H1 (cell line): ENCODE measurements around the gene TIMP4. TPM values are rescaled to one million over a fixed set of nuclear protein-coding genes. Genes with fewer than 3 reads are reported as not detected.

Experiments used
- CTCF ChIA-PET: fragments of 300-600 bp; sonication (Branson Sonifier 250); formaldehyde crosslinking; loops from one replicate; lab custom pipeline; 2021; ENCODE audit not compliant: partially characterized antibody; lab: Charles Lee
- POLR2A ChIA-PET: fragments of 300-600 bp; sonication (Branson Sonifier 250); formaldehyde crosslinking; loops from one replicate; lab custom pipeline; 2021; ENCODE audit warnings: inconsistent platforms; ENCODE audit not compliant: partially characterized antibody; lab: Charles Lee
- DNase-seq, 2 experiments: peaks; one replicate each; pipeline versions ENCODE4 v3.0.0 to v3.0.0-alpha.2; 2010 to 2022; ENCODE audit warnings: low spot score in 2 of 2, low read depth in 1 of 2, mixed read lengths in 1 of 2
- FAIRE-seq: peaks from 2 replicates; lab custom pipeline; 2011; peaks lifted over from hg19 to GRCh38; lab: Jason Lieb, UNC
- H2AFZ ChIP-seq: 2 replicates; pipeline ENCODE4 v1.8.1; 2012; ENCODE audit warnings: low read length, inconsistent platforms
- H2AK5ac ChIP-seq: 2 replicates; pipeline ENCODE4 v1.6.1; 2013; ENCODE audit warnings: low read depth, low read length
- H2BK120ac ChIP-seq: replicated peaks from 2 replicates; pipeline ENCODE3; 2013; ENCODE audit warnings: low read depth, low read length, inconsistent platforms
- H2BK12ac ChIP-seq: 2 replicates; pipeline ENCODE4 v1.6.1; 2013; ENCODE audit warnings: low read depth, low read length
- H2BK15ac ChIP-seq: 2 replicates; pipeline ENCODE4 v1.6.1; 2013; ENCODE audit warnings: low read length
- H2BK20ac ChIP-seq: 2 replicates; pipeline ENCODE4 v1.6.1; 2013; ENCODE audit warnings: low read length
- H2BK5ac ChIP-seq: 2 replicates; pipeline ENCODE4 v1.6.1; 2013; ENCODE audit warnings: low read depth, low read length
- H3K14ac ChIP-seq: 2 replicates; pipeline ENCODE4 v1.6.1; 2013; ENCODE audit warnings: inconsistent platforms; ENCODE audit not compliant: insufficient read length
- H3K18ac ChIP-seq: 2 replicates; pipeline ENCODE4 v1.6.1; 2013; ENCODE audit warnings: low read length; ENCODE audit errors: extremely low read depth
- H3K23ac ChIP-seq: 2 replicates; pipeline ENCODE4 v1.6.1; 2013; ENCODE audit warnings: inconsistent platforms; ENCODE audit not compliant: insufficient read length
- H3K23me2 ChIP-seq: 2 replicates; pipeline ENCODE4 v1.6.1; 2013; ENCODE audit warnings: low read depth, low read length
- H3K27ac ChIP-seq: 2 replicates; pipeline ENCODE4 v1.6.1; 2011; ENCODE audit warnings: low read depth, low read length, inconsistent platforms
- H3K27me3 ChIP-seq, 4 experiments: replicated peaks in 1 of 4; 1 replicate in 1 of 4; 2 replicates in 3 of 4; pipeline versions ENCODE4 v1.6.1 to v1.8.1; 2011 to 2013; ENCODE audit warnings: low read length in 3 of 4, mild to moderate bottlenecking in 3 of 4, inconsistent platforms in 2 of 4, mixed read lengths in 2 of 4, moderate library complexity in 1 of 4; ENCODE audit not compliant: control insufficient read depth in 3 of 4, insufficient read depth in 3 of 4; ENCODE audit errors: extremely low read depth in 1 of 4
- H3K36me3 ChIP-seq, 4 experiments: 2 replicates each; pipeline versions ENCODE4 v1.6.1 to v1.8.1; 2011 to 2013; ENCODE audit warnings: mild to moderate bottlenecking in 4 of 4, low read length in 3 of 4, moderate library complexity in 2 of 4, control low read depth in 1 of 4, inconsistent platforms in 1 of 4; ENCODE audit not compliant: insufficient read depth in 4 of 4, control insufficient read depth in 2 of 4
- H3K4ac ChIP-seq: replicated peaks from 2 replicates; pipeline ENCODE3; 2013; ENCODE audit warnings: low read length, low read depth, mixed read lengths, inconsistent platforms; ENCODE audit not compliant: insufficient read length
- H3K4me1 ChIP-seq, 4 experiments: replicated peaks in 1 of 4; 1 replicate in 1 of 4; 2 replicates in 3 of 4; pipeline versions ENCODE4 v1.6.1 to v1.8.1; 2011 to 2013; ENCODE audit warnings: low read length in 3 of 4, inconsistent platforms in 2 of 4, mixed read lengths in 1 of 4; ENCODE audit not compliant: insufficient read depth in 4 of 4, control insufficient read depth in 3 of 4
- H3K4me2 ChIP-seq, 2 experiments: 2 replicates each; pipeline versions ENCODE4 v1.6.1 to v1.8.1; 2011 to 2013; ENCODE audit warnings: low read depth in 2 of 2, low read length in 2 of 2, control low read depth in 1 of 2, inconsistent platforms in 1 of 2, mild to moderate bottlenecking in 1 of 2; ENCODE audit not compliant: insufficient read depth in 1 of 2
- H3K4me3 ChIP-seq, 4 experiments: fragments of 200-600, 300-600 bp in 1 of 4; sonication (generic), shearing (Covaris generic), sonication (Bioruptor Twin) in 1 of 4; 2 replicates each; pipeline versions ENCODE4 v1.5.1 to v1.8.1; 2011 to 2016; ENCODE audit warnings: low read length in 4 of 4, low read depth in 3 of 4, control low read depth in 2 of 4, inconsistent platforms in 2 of 4, mild to moderate bottlenecking in 2 of 4, mixed read lengths in 1 of 4, moderate library complexity in 1 of 4; ENCODE audit not compliant: insufficient read depth in 2 of 4; ENCODE audit errors: extremely low read depth in 1 of 4
- H3K56ac ChIP-seq: replicated peaks from 2 replicates; pipeline ENCODE3; 2013; ENCODE audit warnings: low read depth, mild to moderate bottlenecking, mixed read lengths, low read length, inconsistent platforms; ENCODE audit not compliant: insufficient read length
- H3K79me1 ChIP-seq: 2 replicates; pipeline ENCODE4 v1.6.1; 2013; ENCODE audit warnings: low read depth, low read length, control low read depth
- H3K79me2 ChIP-seq, 2 experiments: 2 replicates each; pipeline versions ENCODE4 v1.6.1 to v1.8.1; 2012 to 2013; ENCODE audit warnings: low read length in 2 of 2, mild to moderate bottlenecking in 2 of 2, inconsistent platforms in 1 of 2; ENCODE audit not compliant: insufficient read depth in 2 of 2, control insufficient read depth in 1 of 2
- H3K9ac ChIP-seq, 4 experiments: replicated peaks in 1 of 4; 1 replicate in 1 of 4; 2 replicates in 3 of 4; pipeline versions ENCODE4 v1.6.1 to v1.8.1; 2011 to 2013; ENCODE audit warnings: low read depth in 3 of 4, low read length in 3 of 4, control low read depth in 2 of 4, mild to moderate bottlenecking in 2 of 4, moderate library complexity in 2 of 4, inconsistent platforms in 1 of 4; ENCODE audit errors: extremely low read depth in 1 of 4
- H3K9me3 ChIP-seq, 2 experiments: 2 replicates each; pipeline versions ENCODE4 v1.6.1 to v1.8.1; 2012 to 2013; ENCODE audit warnings: mild to moderate bottlenecking in 2 of 2, moderate library complexity in 2 of 2, control low read depth in 1 of 2, inconsistent platforms in 1 of 2, low read depth in 1 of 2, low read length in 1 of 2, mixed read lengths in 1 of 2; ENCODE audit not compliant: insufficient read depth in 2 of 2
- H4K20me1 ChIP-seq, 2 experiments: replicated peaks in 1 of 2; 2 replicates each; pipeline versions ENCODE3 to v1.8.1; 2011 to 2013; ENCODE audit warnings: inconsistent platforms in 2 of 2, low read length in 2 of 2, mild to moderate bottlenecking in 1 of 2; ENCODE audit not compliant: insufficient read depth in 2 of 2, control insufficient read depth in 1 of 2
- H4K5ac ChIP-seq: 2 replicates; pipeline ENCODE4 v1.6.1; 2013; ENCODE audit warnings: low read length, low read depth, mixed read lengths, inconsistent platforms; ENCODE audit not compliant: insufficient read length
- H4K8ac ChIP-seq: 2 replicates; pipeline ENCODE4 v1.8.0; 2013; ENCODE audit warnings: mild to moderate bottlenecking, moderate library complexity, low read length, inconsistent platforms; ENCODE audit not compliant: insufficient read depth; ENCODE audit errors: extremely low read depth
- H4K91ac ChIP-seq: replicated peaks from 2 replicates; pipeline ENCODE3; 2013; ENCODE audit warnings: low read length, mixed read lengths, inconsistent platforms; ENCODE audit not compliant: insufficient read length
- CTBP2 ChIP-seq: IDR thresholded peaks from 2 replicates; pipeline ENCODE4 v1.7.0; 2011; ENCODE audit warnings: borderline replicate concordance, mild to moderate bottlenecking, moderate library complexity, mixed read lengths, low read length; ENCODE audit not compliant: insufficient read depth, insufficient read length
- JUND ChIP-seq: IDR thresholded peaks from 2 replicates; pipeline ENCODE4 v1.6.1; 2011; ENCODE audit warnings: mild to moderate bottlenecking, improper control_type of control experiment, low read length
- KDM1A ChIP-seq: fragments of 200-600, 300-600 bp; sonication (generic); IDR thresholded peaks from 2 replicates; pipeline ENCODE4 v1.7.1; 2016; ENCODE audit warnings: mild to moderate bottlenecking, low read length, borderline replicate concordance
- POLR2A ChIP-seq, 2 experiments: IDR thresholded peaks; 1 replicate in 1 of 2; 2 replicates in 1 of 2; pipeline ENCODE4 v1.6.1; 2011; ENCODE audit warnings: low read depth in 2 of 2, low read length in 2 of 2, mild to moderate bottlenecking in 2 of 2; ENCODE audit errors: control extremely low read depth in 1 of 2
- POU5F1 ChIP-seq: IDR thresholded peaks from 2 replicates; pipeline ENCODE4 v1.6.1; 2011; ENCODE audit warnings: low read depth, mild to moderate bottlenecking, low read length, moderate library complexity
- SIX5 ChIP-seq: IDR thresholded peaks from 2 replicates; pipeline ENCODE4 v1.6.1; 2011; ENCODE audit warnings: mild to moderate bottlenecking, low read depth, low read length
- SP2 ChIP-seq: IDR thresholded peaks from 2 replicates; pipeline ENCODE4 v1.6.1; 2012; ENCODE audit warnings: mild to moderate bottlenecking, low read length, inconsistent platforms
- polyA plus RNA-seq, 7 experiments: library from polyadenylated mRNA; depleted of rRNA in 3 of 7; stranded (reverse) in 5 of 7; unstranded in 2 of 7; fragments of >200 nt in 5 of 7; fragments of 200-250 nt in 2 of 7; gene quantifications; 1 replicate in 5 of 7; 2 replicates in 1 of 7; 4 replicates in 1 of 7; pipeline versions ENCODE4 v1.2.1 to v1.2.3, GENCODE V29; 2011 to 2013; ENCODE audit warnings: missing spikeins in 2 of 7, mixed read lengths in 2 of 7
- total RNA-seq: library from RNA; stranded (reverse); fragmentation: NEBNext Ultra II Directional; extraction: Animal tissue kit (Norgen Biotek cat#: 25700); gene quantifications from 2 replicates; pipeline ENCODE4 v1.2.1, GENCODE V29; 2021

TIMP4 gene
- total and polyA plus RNA-seq, 2 of the 8 experiments (the other 6 are each of a cell fraction or from before 2014, with no cell fraction given): 5.1 to 8.7 TPM

GRCh38 chr3:12197475-12197874 lies 38.8 kb upstream of the TIMP4 start:
- no peak overlapping the region for H4K5ac ChIP-seq
- POLR2A ChIA-PET: no interaction called here
- no peak overlapping the region for H3K4me2 ChIP-seq
- H4K20me1 ChIP-seq: no peaks in the 10 kb centered on the region
- H3K27ac ChIP-seq: no peak overlapping the region
- H3K4ac ChIP-seq: no peak overlapping the region
- no peak overlapping the region for H2AK5ac ChIP-seq
- peaks cover 0 to 2% (median 0%) of the 10 kb centered on the region in 4 experiments; a peak in 1 of 7 replicates for H3K4me1 ChIP-seq
- H2BK20ac ChIP-seq: no peak overlapping the region
- no peak for DNase-seq
- no peak overlapping the region for H4K91ac ChIP-seq
- H2BK120ac ChIP-seq: no peak overlapping the region
- H3K18ac ChIP-seq: no peak overlapping the region
- H2BK5ac ChIP-seq: no peak overlapping the region
- H2BK15ac ChIP-seq: no peak overlapping the region
- no peaks in the 10 kb centered on the region for H3K23me2 ChIP-seq
- no peaks in the 10 kb centered on the region for H3K79me1 ChIP-seq
- no peak for FAIRE-seq
- no peaks in the 10 kb centered on the region for H3K9me3 ChIP-seq
- no peak overlapping the region for H3K23ac ChIP-seq
- no peaks in the 10 kb centered on the region for H3K27me3 ChIP-seq
- no peak overlapping the region for H3K56ac ChIP-seq
- H3K9ac ChIP-seq: no peak overlapping the region
- CTCF ChIA-PET: no interaction called here
- no peak overlapping the region for H4K8ac ChIP-seq
- H2AFZ ChIP-seq: no peak overlapping the region
- no peak overlapping the region for H3K14ac ChIP-seq
- H3K36me3 ChIP-seq: no peaks in the 10 kb centered on the region
- no peak overlapping the region for H3K4me3 ChIP-seq
- H3K79me2 ChIP-seq: no peaks in the 10 kb centered on the region
- H2BK12ac ChIP-seq: no peak overlapping the region
- TF ChIP-seq POLR2A (IDR thresholded peaks at IDR 0.05; ENCODE audit: control extremely low read depth in 1 of 2, low read depth in 2 of 2, low read length in 2 of 2) (no peak), KDM1A (no peak), SIX5 (no peak), CTBP2 (no peak), POU5F1 (no peak), SP2 (no peak), JUND (no peak)
- TF ChIP-seq, all 59 proteins: peak for 0
